ENCODE measurements around the gene NSUN5. TPM values are rescaled to one million over a fixed set of nuclear protein-coding genes. Genes with fewer than 3 reads are reported as not detected.
A peak's percentile ranks its signal among the peaks of the same experiment; 100 is the strongest.
"Not testable (repeated sequence)": the region's sequence is repeated elsewhere in the genome, so short reads cannot be mapped to it uniquely, and the experiment has no call there.

The NSUN5 gene
- total RNA-seq, 1 donor from 2014 or later = 19.8 TPM

GRCh38 chr7:73313521-73313906 lies 4.9 kb upstream of the NSUN5 start:
- H3K36me3 Mint-ChIP-seq = no peaks in the 10 kb centered on the region
- peaks cover 4% of the 10 kb centered on the region for H3K4me1 Mint-ChIP-seq
- no peak overlapping the region for H3K27ac Mint-ChIP-seq
- no peaks in the 10 kb centered on the region for H3K27me3 Mint-ChIP-seq (ENCODE audit: low read depth)
- no peaks in the 10 kb centered on the region for H3K9me3 Mint-ChIP-seq
- H3K4me3 Mint-ChIP-seq = no peak overlapping the region
- TF ChIP-seq CTCF (IDR thresholded peaks at IDR 0.05; ENCODE audit: unreplicated experiment) = no peak
- DNase-seq (ENCODE audit: low spot score in 2 of 2, unreplicated experiment in 2 of 2) = no peak

DNA sequence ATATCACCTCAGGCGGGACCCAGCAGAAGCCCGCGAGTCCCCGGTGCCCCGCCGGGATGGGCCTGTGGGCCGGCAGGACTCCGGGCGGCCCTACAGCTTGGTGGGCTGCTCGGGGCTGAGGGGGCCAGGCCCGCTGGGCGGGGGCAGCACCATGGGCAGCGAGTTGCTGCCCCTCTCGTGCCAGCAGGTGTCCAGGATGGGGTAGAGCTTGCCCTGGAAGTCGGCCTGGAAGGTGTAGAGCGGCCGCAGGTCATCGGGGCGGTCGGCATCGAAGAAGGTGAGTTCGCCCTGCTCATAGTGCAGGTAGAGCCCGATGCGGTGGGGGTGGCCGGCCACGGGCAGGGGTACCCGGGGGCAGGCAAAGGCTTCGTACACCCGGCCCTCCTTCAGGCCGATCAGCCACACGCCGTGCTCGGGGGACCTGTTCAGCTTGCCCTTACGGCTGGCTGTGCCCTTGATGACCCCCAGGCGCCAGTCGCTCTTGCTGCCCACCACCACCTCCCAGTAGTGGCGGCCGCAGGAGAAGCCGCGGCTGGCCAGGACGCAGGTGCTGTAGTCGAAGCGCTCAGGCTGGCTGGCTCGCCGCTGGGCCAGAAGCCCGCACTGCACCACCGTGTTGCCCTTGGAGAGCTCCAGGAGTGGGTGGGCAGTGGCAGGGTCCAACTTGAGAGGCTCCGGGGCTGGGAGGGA lies 4.3 kb upstream of the NSUN5 start:
- no peaks in the 10 kb centered on the region for H3K27me3 Mint-ChIP-seq (ENCODE audit: low read depth)
- H3K4me3 Mint-ChIP-seq = no peak overlapping the region
- TF ChIP-seq CTCF (IDR thresholded peaks at IDR 0.05; ENCODE audit: unreplicated experiment) = no peak
- DNase-seq (ENCODE audit: low spot score in 2 of 2, unreplicated experiment in 2 of 2) = no peak
- peaks cover 7% of the 10 kb centered on the region for H3K4me1 Mint-ChIP-seq
- H3K36me3 Mint-ChIP-seq = no peaks in the 10 kb centered on the region
- H3K27ac Mint-ChIP-seq = no peak overlapping the region
- no peaks in the 10 kb centered on the region for H3K9me3 Mint-ChIP-seq

- H3K27ac Mint-ChIP-seq; DNase-seq (ENCODE audit: low spot score in 2 of 2, unreplicated experiment in 2 of 2); H3K36me3 Mint-ChIP-seq; H3K9me3 Mint-ChIP-seq; H3K4me3 Mint-ChIP-seq; H3K27me3 Mint-ChIP-seq (ENCODE audit: low read depth): not testable (repeated sequence)
- peaks cover 11% of the 10 kb centered on the region for H3K4me1 Mint-ChIP-seq
These were observed 2.8 kb upstream of the NSUN5 start for GRCh38 chr7:73311421-73311820.

- H3K27ac Mint-ChIP-seq = peak overlapping the region; percentile 85
- peak in 1 of 2 experiments; percentile 49 for DNase-seq (ENCODE audit: low spot score in 2 of 2, unreplicated experiment in 2 of 2)
- no peak for TF ChIP-seq CTCF (IDR thresholded peaks at IDR 0.05; ENCODE audit: unreplicated experiment)
- peaks cover 11% of the 10 kb centered on the region for H3K36me3 Mint-ChIP-seq
- H3K4me1 Mint-ChIP-seq = peaks cover 11% of the 10 kb centered on the region
- peak overlapping the region; percentile 88 for H3K4me3 Mint-ChIP-seq
- H3K27me3 Mint-ChIP-seq (ENCODE audit: low read depth) = no peaks in the 10 kb centered on the region
- no peaks in the 10 kb centered on the region for H3K9me3 Mint-ChIP-seq
These were observed 457 bp downstream of the NSUN5 start for GRCh38 chr7:73308074-73308664.

- peak overlapping the region; percentile 88 for H3K4me3 Mint-ChIP-seq
- H3K9me3 Mint-ChIP-seq = no peaks in the 10 kb centered on the region
- peaks cover 14% of the 10 kb centered on the region for H3K36me3 Mint-ChIP-seq
- H3K4me1 Mint-ChIP-seq = peaks cover 11% of the 10 kb centered on the region
- DNase-seq (ENCODE audit: low spot score in 2 of 2, unreplicated experiment in 2 of 2) = no peak
- TF ChIP-seq CTCF (IDR thresholded peaks at IDR 0.05; ENCODE audit: unreplicated experiment) = no peak
- H3K27me3 Mint-ChIP-seq (ENCODE audit: low read depth) = no peaks in the 10 kb centered on the region
- no peak overlapping the region for H3K27ac Mint-ChIP-seq
These were observed 1.2 kb downstream of the NSUN5 start for GRCh38 chr7:73307436-73307835.

DNA sequence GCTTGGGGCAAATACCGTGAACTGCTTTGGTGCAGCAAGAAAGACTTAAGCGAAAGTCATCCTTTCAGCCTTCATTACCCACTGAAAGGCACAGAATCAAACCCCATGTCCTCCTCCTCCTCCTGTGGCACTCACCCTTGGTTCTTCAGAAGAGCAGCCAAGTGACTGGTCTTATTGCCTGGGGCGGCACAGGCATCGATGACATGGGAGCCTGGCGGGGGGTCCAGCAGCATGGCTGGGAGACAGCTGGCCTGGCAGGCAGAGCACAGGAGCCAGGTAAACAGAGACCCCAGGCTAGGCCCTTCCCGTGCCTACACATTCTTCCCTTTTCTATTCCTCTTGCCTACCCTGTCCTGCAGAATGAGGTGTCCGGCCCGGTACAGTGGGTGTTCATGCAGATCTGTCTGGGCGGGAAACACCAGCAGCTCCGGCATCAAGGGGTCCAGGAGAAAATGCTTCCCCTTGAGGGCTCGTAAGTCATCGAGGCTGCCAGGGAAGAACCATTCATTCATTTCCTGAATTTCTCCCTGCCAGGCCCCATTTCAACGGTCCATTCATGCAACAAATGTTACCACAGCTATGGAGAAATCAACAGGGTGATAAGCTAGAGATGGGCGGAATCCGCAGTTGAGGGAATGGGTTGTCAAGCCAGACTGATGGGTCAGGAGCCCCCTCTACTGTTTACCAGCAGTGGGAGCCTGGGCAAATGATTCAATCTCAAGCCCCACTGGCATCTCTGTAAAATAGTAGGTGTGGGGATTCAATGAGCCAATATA lies 3.8 kb downstream of the NSUN5 start:
- not testable (repeated sequence) for H3K27me3 Mint-ChIP-seq (ENCODE audit: low read depth); DNase-seq (ENCODE audit: low spot score in 2 of 2, unreplicated experiment in 2 of 2); H3K27ac Mint-ChIP-seq; H3K4me3 Mint-ChIP-seq; H3K9me3 Mint-ChIP-seq
- Mint-ChIP-seq H3K4me1 (peaks cover 11% of the 10 kb centered on the region), H3K36me3 (peaks cover 14% of the 10 kb centered on the region)

Data from mesothelial cell of epicardium (in vitro differentiated cells).